OCI-LY3 (cell line): ENCODE data around the gene CIAO2B.

Experiments
- H2AFZ ChIP-seq: fragments of 200-600, 300-600 bp; shearing (Covaris generic); 2 replicates; pipeline ENCODE4 v1.6.0; 2014; ENCODE audit warnings: antibody characterized with exemption, low read depth, low read length
- H3K27ac ChIP-seq: fragments of 200-600, 300-600 bp; sonication (generic); 2 replicates; pipeline ENCODE4 v1.5.1; 2014; ENCODE audit warnings: mild to moderate bottlenecking, low read length, moderate library complexity, mixed read lengths
- H3K27me3 ChIP-seq: fragments of 200-600, 300-600 bp; sonication (generic); 2 replicates; pipeline ENCODE4 v1.6.1; 2014; ENCODE audit warnings: low read depth, low read length, mixed read lengths
- H3K36me3 ChIP-seq: fragments of 200-600, 300-600 bp; sonication (generic); replicated peaks from 2 replicates; pipeline ENCODE3; 2014; ENCODE audit warnings: low read depth, low read length, mixed read lengths
- H3K4me1 ChIP-seq: fragments of 300-600, 200-600 bp; sonication (generic); 2 replicates; pipeline ENCODE4 v1.6.1; 2014; ENCODE audit warnings: low read length, mixed read lengths
- H3K4me2 ChIP-seq: fragments of 200-600, 300-600 bp; sonication (generic); 2 replicates; pipeline ENCODE4 v1.6.1; 2014; ENCODE audit warnings: low read length, mixed read lengths
- H3K4me3 ChIP-seq: fragments of 300-600, 200-600 bp; sonication (generic); 2 replicates; pipeline ENCODE4 v1.5.1; 2014; ENCODE audit warnings: antibody characterized with exemption, mild to moderate bottlenecking, low read length, moderate library complexity
- H3K79me2 ChIP-seq: fragments of 300-600, 200-600 bp; shearing (Covaris generic); 2 replicates; pipeline ENCODE4 v1.6.1; 2014; ENCODE audit warnings: mild to moderate bottlenecking, low read length, mixed read lengths
- H3K9ac ChIP-seq: fragments of 300-600, 200-600 bp; shearing (Covaris generic); 2 replicates; pipeline ENCODE4 v1.6.0; 2014; ENCODE audit warnings: mild to moderate bottlenecking, low read length, moderate library complexity
- H3K9me3 ChIP-seq: fragments of 200-600, 300-600 bp; shearing (Covaris generic); 2 replicates; pipeline ENCODE4 v1.6.1; 2014; ENCODE audit warnings: low read length, mixed read lengths; ENCODE audit not compliant: insufficient read depth
- H4K20me1 ChIP-seq: fragments of 200-600, 300-600 bp; sonication (generic); 2 replicates; pipeline ENCODE4 v1.6.1; 2016; ENCODE audit warnings: low read length, mixed read lengths; ENCODE audit not compliant: insufficient read depth
- CTCF ChIP-seq: fragments of 200-600, 300-600 bp; sonication (generic); IDR thresholded peaks from 2 replicates; pipeline ENCODE4 v1.5.1; 2014; ENCODE audit warnings: antibody characterized with exemption, low read length, low read depth
- EZH2phosphoT487 ChIP-seq: fragments of 200-600 bp; shearing (Covaris generic); IDR thresholded peaks from 2 replicates; pipeline ENCODE4 v1.6.1; 2018; ENCODE audit warnings: antibody characterized with exemption, mixed run types, low read depth

CIAO2B gene

DNA sequence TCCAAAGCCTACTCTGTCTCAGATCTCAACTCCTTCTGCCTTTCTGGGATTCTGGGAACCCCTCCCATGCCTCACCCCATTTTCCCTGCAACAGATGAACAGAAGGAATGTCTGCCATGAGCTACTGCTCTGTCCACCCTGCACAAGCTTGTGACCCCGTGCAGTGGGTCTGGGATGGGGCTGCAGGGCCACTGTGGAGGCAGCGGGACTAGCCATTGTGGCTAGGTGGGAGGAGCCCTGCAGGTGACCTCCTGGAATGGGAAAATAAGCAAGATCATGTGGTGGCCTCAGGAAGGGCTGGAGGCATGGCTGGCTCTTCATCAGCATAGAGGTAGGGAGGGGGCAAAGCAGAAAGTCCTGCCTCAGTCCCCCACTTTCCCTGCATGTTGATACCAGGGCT, 40.1 kb downstream of the CIAO2B start:
- H3K36me3 ChIP-seq: peaks cover 3% of the 10 kb centered on the region
- TF ChIP-seq CTCF: no peak
- H3K4me3 ChIP-seq: no peak overlapping the region
- no peak overlapping the region for H3K27ac ChIP-seq
- no peak overlapping the region for H3K9ac ChIP-seq
- H3K9me3 ChIP-seq: no peaks in the 10 kb centered on the region
- H3K27me3 ChIP-seq: no peaks in the 10 kb centered on the region
- no peak overlapping the region for H2AFZ ChIP-seq
- no peaks in the 10 kb centered on the region for H3K79me2 ChIP-seq
- H4K20me1 ChIP-seq: no peaks in the 10 kb centered on the region
- no peak overlapping the region for H3K4me2 ChIP-seq
- H3K4me1 ChIP-seq: no peaks in the 10 kb centered on the region

GRCh38 chr16:66891797-66892196, 42.4 kb downstream of the CIAO2B start:
- H3K27me3 ChIP-seq: no peaks in the 10 kb centered on the region
- H3K4me1 ChIP-seq: no peaks in the 10 kb centered on the region
- no peak overlapping the region for H3K27ac ChIP-seq
- H3K9ac ChIP-seq: no peak overlapping the region
- H3K9me3 ChIP-seq: no peaks in the 10 kb centered on the region
- no peak overlapping the region for H2AFZ ChIP-seq
- H3K36me3 ChIP-seq: peaks cover 13% of the 10 kb centered on the region
- no peak overlapping the region for H3K4me3 ChIP-seq
- no peaks in the 10 kb centered on the region for H4K20me1 ChIP-seq
- H3K4me2 ChIP-seq: no peak overlapping the region
- no peaks in the 10 kb centered on the region for H3K79me2 ChIP-seq
- TF ChIP-seq CTCF: no peak
- no peak for TF ChIP-seq EZH2phosphoT487

DNA sequence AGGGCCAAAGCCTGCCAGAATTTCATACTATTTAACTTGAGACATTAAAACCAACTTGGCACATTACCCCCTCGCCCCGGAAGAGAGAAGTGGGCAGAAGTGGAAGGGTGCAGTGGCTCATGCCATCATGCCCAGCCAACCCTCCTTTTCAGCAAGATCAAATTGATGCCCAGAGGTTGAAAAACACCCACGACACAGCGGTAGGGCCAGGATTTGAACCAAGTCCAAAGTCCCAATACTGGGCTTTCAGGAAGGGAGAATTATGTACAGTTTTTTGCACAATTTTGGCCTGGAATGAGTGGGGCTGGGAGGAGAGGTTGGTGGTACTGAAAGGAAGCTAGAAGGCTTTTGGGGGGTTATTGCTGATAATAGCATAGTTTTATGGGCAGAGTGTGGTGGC, 42.8 kb downstream of the CIAO2B start:
- Histone ChIP-seq H3K27ac (no peak overlapping the region), H3K4me3 (no peak overlapping the region)

GRCh38 chr16:66890799-66891198, 43.4 kb downstream of the CIAO2B start:
- H3K9ac ChIP-seq: no peak overlapping the region
- no peaks in the 10 kb centered on the region for H3K4me1 ChIP-seq
- H3K27ac ChIP-seq: no peak overlapping the region
- no peaks in the 10 kb centered on the region for H3K27me3 ChIP-seq
- no peaks in the 10 kb centered on the region for H3K9me3 ChIP-seq
- no peak overlapping the region for H3K4me3 ChIP-seq
- no peak for TF ChIP-seq CTCF
- no peak for TF ChIP-seq EZH2phosphoT487
- no peak overlapping the region for H2AFZ ChIP-seq
- peaks cover 17% of the 10 kb centered on the region for H3K36me3 ChIP-seq
- H4K20me1 ChIP-seq: 0 out of 2 replicates have a peak, but pooled peaks cover under 1% of the 10 kb centered on the region
- no peak overlapping the region for H3K4me2 ChIP-seq
- H3K79me2 ChIP-seq: no peaks in the 10 kb centered on the region

More for the DNA sequence above, 42.8 kb downstream of the CIAO2B start:
- H2AFZ ChIP-seq: no peak overlapping the region
- no peaks in the 10 kb centered on the region for H3K27me3 ChIP-seq
- TF ChIP-seq EZH2phosphoT487 (no peak), CTCF (no peak)
- H4K20me1 ChIP-seq: no peaks in the 10 kb centered on the region
- H3K9me3 ChIP-seq: no peaks in the 10 kb centered on the region
- peaks cover 15% of the 10 kb centered on the region for H3K36me3 ChIP-seq
- no peaks in the 10 kb centered on the region for H3K4me1 ChIP-seq
- no peak overlapping the region for H3K9ac ChIP-seq
- H3K79me2 ChIP-seq: no peaks in the 10 kb centered on the region
- H3K4me2 ChIP-seq: no peak overlapping the region
